ENCODE measurements around the gene TMEM175.
"Not testable (repeated sequence)": the region's sequence is repeated elsewhere in the genome, so short reads cannot be mapped to it uniquely, and the experiment has no call there.

The TMEM175 gene

DNA sequence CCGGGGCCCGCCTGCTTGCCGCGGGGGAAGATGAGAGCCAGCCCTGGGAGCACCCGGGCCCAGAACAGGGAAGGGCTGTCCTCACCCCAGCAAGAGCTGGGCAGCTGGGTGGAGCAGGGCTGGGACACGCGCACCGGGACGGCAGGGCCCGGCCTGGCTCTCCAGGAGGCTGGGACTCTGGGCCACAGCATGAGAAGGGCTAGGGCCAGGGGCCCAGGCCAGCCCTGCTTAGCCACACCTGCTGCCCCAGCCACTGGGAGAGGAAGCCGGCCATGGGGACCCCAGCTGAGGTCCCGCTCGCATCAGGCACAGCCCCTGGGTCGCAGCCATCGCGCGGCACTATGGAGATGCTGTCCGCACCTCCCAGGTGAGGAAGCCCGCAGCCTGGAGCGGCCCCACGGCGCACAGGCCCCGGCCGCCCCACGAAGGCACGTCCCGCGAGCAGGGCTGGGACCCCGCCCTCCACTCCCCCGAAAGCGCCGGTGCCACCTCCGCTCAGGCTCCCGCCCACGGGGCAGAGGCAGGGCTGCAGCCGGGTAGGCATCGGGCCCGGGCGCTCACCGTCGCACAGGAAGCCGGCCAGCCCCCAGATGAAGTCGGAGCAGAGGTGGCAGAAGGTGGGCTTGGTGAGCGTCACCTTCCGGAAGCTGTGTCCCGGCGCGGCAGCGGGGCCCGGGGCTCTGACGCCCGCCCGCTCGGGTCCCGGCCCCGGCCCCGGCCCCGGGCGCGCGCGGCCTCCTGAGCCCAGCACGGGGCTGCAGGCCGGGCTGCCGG, 40.6 kb downstream of the TMEM175 start:
- H3K9me3 ChIP-seq, result no peaks in the 10 kb centered on the region
- peaks cover 46% of the 10 kb centered on the region for H3K27me3 ChIP-seq
- no peaks in the 10 kb centered on the region for H3K4me1 ChIP-seq
- peak overlapping the region; percentile 56 for H3K4me3 ChIP-seq (ENCODE audit: low read depth, low read length)
- no peak for DNase-seq
- TF ChIP-seq, protein P1, sequence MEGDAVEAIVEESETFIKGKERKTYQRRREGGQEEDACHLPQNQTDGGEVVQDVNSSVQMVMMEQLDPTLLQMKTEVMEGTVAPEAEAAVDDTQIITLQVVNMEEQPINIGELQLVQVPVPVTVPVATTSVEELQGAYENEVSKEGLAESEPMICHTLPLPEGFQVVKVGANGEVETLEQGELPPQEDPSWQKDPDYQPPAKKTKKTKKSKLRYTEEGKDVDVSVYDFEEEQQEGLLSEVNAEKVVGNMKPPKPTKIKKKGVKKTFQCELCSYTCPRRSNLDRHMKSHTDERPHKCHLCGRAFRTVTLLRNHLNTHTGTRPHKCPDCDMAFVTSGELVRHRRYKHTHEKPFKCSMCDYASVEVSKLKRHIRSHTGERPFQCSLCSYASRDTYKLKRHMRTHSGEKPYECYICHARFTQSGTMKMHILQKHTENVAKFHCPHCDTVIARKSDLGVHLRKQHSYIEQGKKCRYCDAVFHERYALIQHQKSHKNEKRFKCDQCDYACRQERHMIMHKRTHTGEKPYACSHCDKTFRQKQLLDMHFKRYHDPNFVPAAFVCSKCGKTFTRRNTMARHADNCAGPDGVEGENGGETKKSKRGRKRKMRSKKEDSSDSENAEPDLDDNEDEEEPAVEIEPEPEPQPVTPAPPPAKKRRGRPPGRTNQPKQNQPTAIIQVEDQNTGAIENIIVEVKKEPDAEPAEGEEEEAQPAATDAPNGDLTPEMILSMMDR (IDR thresholded peaks at IDR 0.05; ENCODE audit: low read depth, low read length), result no peak
- H3K36me3 ChIP-seq, result no peaks in the 10 kb centered on the region

DNA sequence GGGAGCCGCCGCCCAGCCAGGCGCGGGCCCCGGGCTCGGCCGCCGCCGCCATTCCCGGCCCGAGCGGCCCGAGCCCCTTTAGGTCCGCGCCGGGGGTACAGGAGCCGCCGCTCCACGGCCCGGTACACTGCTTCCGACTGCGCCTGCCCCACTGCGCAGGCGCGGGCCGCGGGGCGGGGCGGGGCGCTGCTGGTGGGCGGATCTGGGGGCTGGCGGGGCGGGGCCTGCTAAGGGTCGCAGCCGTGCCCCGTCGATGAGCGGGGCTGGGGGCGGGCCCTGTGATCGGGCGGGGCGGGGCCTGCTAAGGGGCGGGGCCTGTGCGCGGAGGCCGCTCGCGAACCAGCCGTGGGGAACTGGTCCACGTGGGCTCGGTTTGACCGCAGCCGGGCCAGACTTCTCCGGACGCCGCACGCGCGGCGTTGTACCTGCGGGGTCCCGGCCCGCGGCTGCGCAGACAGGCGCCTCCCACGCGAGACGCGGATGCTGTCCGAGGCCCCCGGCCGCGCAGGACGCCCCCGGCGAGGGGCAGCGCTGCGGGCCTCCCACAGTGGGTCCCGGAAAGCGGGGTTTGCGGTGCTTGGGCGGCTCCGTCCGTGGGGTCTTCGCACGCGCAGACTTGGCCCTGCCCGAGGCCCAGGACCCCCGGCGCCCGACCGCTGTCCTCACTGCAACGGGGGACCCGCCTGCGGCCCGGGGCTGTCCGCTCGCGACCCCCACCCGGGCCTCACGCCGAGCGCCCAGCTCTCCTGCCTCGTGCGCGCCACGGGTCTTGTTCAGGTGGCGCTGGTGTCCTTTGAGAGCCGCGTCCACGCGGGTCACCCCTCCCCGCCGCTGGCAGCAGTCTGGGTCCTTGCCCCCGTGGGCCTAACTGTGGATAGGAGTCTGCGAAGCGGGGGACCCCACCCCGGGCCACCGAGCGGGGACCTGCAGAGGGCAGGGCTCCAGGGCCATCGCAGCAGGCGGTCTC, 41.5 kb downstream of the TMEM175 start, which contains the start of gene DGKQ:
TSS of gene DGKQ (minus strand) at position 139 of the 967 bp plus-strand sequence. CDS start at position 52, 87 bp downstream.
- peaks cover 39% of the 10 kb centered on the region for H3K27me3 ChIP-seq
- no peaks in the 10 kb centered on the region for H3K9me3 ChIP-seq
- peak within 1 kb of the TSS; percentile 56 for H3K4me3 ChIP-seq (ENCODE audit: low read depth, low read length)
- H3K36me3 ChIP-seq, result no peaks in the 10 kb centered on the region
- peak; percentile 89 for DNase-seq
- H3K4me1 ChIP-seq, result no peaks in the 10 kb centered on the region
- TF ChIP-seq, protein P1 (IDR thresholded peaks at IDR 0.05; ENCODE audit: low read depth, low read length), result no peak

DNA sequence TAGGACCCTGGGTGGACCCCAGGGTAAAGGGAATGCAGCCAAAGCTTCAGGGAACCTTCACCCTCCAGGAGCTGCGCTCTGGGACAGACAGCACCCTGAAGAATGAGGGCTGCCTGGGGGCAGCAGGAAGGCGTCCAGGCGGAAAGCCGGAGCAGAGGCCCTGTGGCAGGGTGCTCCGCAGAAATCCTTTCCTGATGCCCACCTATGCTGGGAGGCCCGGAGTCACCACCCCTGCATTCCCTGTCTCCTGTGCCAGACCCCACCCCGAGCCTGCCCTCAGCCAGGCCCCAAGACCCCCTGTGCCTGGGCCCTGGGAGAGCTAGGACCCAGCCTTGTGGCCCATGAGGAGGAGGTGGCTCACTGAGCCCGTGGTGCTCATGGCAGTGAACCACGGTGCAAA, 42.4 kb downstream of the TMEM175 start:
- Histone ChIP-seq H3K4me1 (no peaks in the 10 kb centered on the region), H3K4me3 (ENCODE audit: low read depth, low read length) (no peak overlapping the region), H3K27me3 (peaks cover 33% of the 10 kb centered on the region), H3K36me3 (no peaks in the 10 kb centered on the region), H3K9me3 (no peaks in the 10 kb centered on the region)
- DNase-seq, result no peak
- TF ChIP-seq, protein P1 (IDR thresholded peaks at IDR 0.05; ENCODE audit: low read depth, low read length), result no peak

DNA sequence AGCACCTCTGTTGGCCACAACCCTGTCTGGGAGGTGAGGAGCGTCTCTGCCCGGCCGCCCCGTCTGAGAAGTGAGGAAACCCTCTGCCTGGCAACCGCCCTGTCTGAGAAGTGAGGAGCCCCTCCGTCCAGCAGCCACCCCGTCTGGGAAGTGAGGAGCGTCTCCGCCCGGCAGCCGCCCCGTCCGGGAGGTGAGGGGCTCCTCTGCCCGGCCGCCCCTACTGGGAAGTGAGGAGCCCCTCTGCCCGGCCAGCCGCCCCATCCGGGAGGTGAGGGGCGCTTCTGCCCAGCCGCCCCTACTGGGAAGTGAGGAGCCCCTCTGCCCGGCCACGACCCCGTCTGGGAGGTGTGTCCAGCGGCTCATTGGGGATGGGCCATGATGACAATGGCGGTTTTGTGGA, 43.8 kb downstream of the TMEM175 start:
- H3K36me3 ChIP-seq; H3K9me3 ChIP-seq; H3K4me1 ChIP-seq; DNase-seq; H3K4me3 ChIP-seq (ENCODE audit: low read depth, low read length): not testable (repeated sequence)
- peaks cover 21% of the 10 kb centered on the region for H3K27me3 ChIP-seq

DNA sequence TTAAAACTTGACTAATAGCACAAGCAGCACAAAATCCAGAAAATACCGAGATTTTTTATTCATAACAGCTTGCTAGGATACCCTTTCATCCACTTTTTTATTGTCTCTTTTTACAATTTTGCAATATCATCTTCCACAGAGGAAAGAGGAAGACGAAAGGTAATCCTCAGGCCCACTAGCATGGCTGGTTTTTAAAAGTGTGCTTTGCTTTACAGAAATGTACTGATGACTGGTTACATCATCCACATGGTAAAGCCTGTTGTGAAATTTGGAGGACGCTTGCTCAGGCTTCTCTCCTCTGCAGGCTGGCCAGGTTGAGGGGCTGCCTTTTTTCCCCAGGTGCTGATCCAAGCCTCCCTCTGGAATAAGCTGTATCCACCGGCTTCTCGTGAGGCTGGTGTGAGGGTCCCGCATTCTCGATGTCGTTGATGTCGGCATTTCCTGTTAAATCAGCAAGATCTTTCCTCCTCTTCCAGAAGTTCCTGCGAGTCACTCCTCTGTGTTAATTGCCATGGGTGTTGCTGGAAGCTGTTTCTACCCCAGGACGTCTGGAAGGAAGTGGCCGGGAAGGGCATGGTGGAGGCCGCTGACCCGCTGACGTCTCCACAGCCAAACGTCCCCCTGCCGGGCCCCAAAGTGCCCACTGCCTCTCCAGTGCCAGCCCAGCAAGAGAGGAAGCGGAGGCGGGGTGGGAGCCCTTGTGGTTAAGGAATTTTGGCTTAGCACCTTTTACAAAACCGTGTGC, 46.9 kb downstream of the TMEM175 start:
- no peaks in the 10 kb centered on the region for H3K9me3 ChIP-seq
- no peaks in the 10 kb centered on the region for H3K4me1 ChIP-seq
- no peaks in the 10 kb centered on the region for H3K36me3 ChIP-seq
- no peak overlapping the region for H3K4me3 ChIP-seq (ENCODE audit: low read depth, low read length)
- DNase-seq, result no peak
- TF ChIP-seq, protein P1 (IDR thresholded peaks at IDR 0.05; ENCODE audit: low read depth, low read length), result no peak
- H3K27me3 ChIP-seq, result no peaks in the 10 kb centered on the region

DNA sequence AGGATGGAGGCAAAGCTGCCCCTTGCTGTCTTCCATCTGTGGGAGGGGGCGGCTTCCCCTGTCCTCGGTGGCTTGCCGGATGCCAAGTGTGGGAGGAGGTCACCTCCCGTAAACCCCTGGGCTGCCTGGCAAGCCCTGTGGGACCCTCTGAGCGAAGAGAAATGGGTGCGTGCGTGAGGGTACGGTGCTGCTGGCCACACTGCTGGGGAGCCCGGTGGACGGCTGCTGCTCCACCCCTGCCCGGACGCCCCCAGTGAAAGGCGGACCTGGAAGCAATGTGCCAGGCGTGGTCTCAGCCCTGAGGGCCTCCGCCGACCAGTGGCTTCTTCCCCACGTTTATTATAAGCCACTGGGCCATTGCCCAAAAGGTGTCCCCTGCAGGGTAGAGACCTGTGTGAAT, 50.0 kb downstream of the TMEM175 start:
- no peak for DNase-seq

More for the DNA sequence above, 50.0 kb downstream of the TMEM175 start:
- H3K36me3 ChIP-seq, result no peaks in the 10 kb centered on the region
- TF ChIP-seq, protein P1 (IDR thresholded peaks at IDR 0.05; ENCODE audit: low read depth, low read length), result no peak
- peaks cover 10% of the 10 kb centered on the region for H3K27me3 ChIP-seq
- no peaks in the 10 kb centered on the region for H3K9me3 ChIP-seq
- no peaks in the 10 kb centered on the region for H3K4me1 ChIP-seq
- no peak overlapping the region for H3K4me3 ChIP-seq (ENCODE audit: low read depth, low read length)
